NCI-H1092 treated with DMSO at 0.1 percent for 48 hours (cell line): ENCODE measurements around the gene ATG4D.
"Not testable (repeated sequence)": the region's sequence is repeated elsewhere in the genome, so short reads cannot be mapped to it uniquely, and the experiment has no call there.

Experiments
- DNase-seq: peaks from one replicate; lab custom pipeline; 2025; lab: John Stamatoyannopoulos, UW

The ATG4D gene

GRCh38 chr19:10552510-10553053, 8.9 kb downstream of the ATG4D start:
- no peak for DNase-seq

GRCh38 chr19:10553087-10553667, 9.5 kb downstream of the ATG4D start:
- DNase-seq = no peak

GRCh38 chr19:10553943-10554381, 10.3 kb downstream of the ATG4D start:
- DNase-seq = no peak

GRCh38 chr19:10554760-10555609, 11.3 kb downstream of the ATG4D start:
- no peak for DNase-seq

- no peak for DNase-seq
These were observed 11.9 kb downstream of the ATG4D start for GRCh38 chr19:10555610-10555973.

GRCh38 chr19:10557603-10558197, 14.0 kb downstream of the ATG4D start:
- DNase-seq = no peak

GRCh38 chr19:10560154-10560553, 16.4 kb downstream of the ATG4D start:
- DNase-seq = no peak

- no peak for DNase-seq
These were observed 18.9 kb downstream of the ATG4D start for GRCh38 chr19:10562609-10563008.

- DNase-seq = peak; percentile 30
These were observed 21.4 kb downstream of the ATG4D start for GRCh38 chr19:10565028-10565566.

- DNase-seq = peak; percentile 96
These were observed 22.1 kb downstream of the ATG4D start, which contains the start of gene KRI1 for GRCh38 chr19:10565567-10566407. KRI1 (minus strand) TSS chr19:10566010; CDS start chr19:10565999, 11 bp downstream.

- no peak for DNase-seq
These were observed 22.6 kb downstream of the ATG4D start for GRCh38 chr19:10566408-10566657.

- no peak for DNase-seq
These were observed 23.1 kb downstream of the ATG4D start for GRCh38 chr19:10566658-10567410.

- DNase-seq = no peak
These were observed 24.0 kb downstream of the ATG4D start for GRCh38 chr19:10567656-10568055.

GRCh38 chr19:10568062-10568825, 24.5 kb downstream of the ATG4D start:
- DNase-seq = no peak

- peak; percentile 99 for DNase-seq
These were observed 25.3 kb downstream of the ATG4D start, which contains the start of gene CDKN2D for GRCh38 chr19:10568826-10569651. CDKN2D (minus strand) TSS chr19:10568979; CDS start chr19:10568653, 326 bp downstream.

GRCh38 chr19:10573793-10574192, 30.1 kb downstream of the ATG4D start:
- not testable (repeated sequence) for DNase-seq

GRCh38 chr19:10574462-10574861, 30.8 kb downstream of the ATG4D start:
- DNase-seq = no peak

GRCh38 chr19:10575011-10575716, 31.5 kb downstream of the ATG4D start:
- DNase-seq = no peak

- DNase-seq = no peak
These were observed 34.2 kb downstream of the ATG4D start for GRCh38 chr19:10577951-10578350.
